ENCODE data around the gene UCHL5.

GRCh38 chr1:192976576-192976975 lies 82.6 kb downstream of the UCHL5 start:
- TF ChIP-seq CTCF (IDR thresholded peaks at IDR 0.05) (no peak), EP300 (IDR thresholded peaks at IDR 0.05) (no peak), POLR2A (IDR thresholded peaks at IDR 0.05) (no peak)
